Uterus (tissue), 2 donors: ENCODE data around the gene LRRC63.

Experiments used
- CTCF ChIP-seq, 4 experiments: fragments of 200-600 bp in 2 of 4; fragments of 450-650 bp in 2 of 4; sonication (generic) in 2 of 4; IDR thresholded peaks; one replicate each; pipeline ENCODE4 v1.5.1; 2016 to 2019; ENCODE audit warnings: antibody characterized with exemption in 4 of 4, mild to moderate bottlenecking in 2 of 4, moderate library complexity in 1 of 4
- POLR2A ChIP-seq, 2 donors: fragments of 450-650 bp; IDR thresholded peaks; one replicate each; pipeline ENCODE4 v1.6.1; 2016; ENCODE audit warnings: antibody characterized with exemption in 2 of 2, mild to moderate bottlenecking in 1 of 2, moderate library complexity in 1 of 2

GRCh38 chr13:46166224-46166584 is 45.5 kb upstream of the LRRC63 start:
- TF ChIP-seq CTCF (IDR thresholded peaks at IDR 0.05) (no peak), POLR2A (IDR thresholded peaks at IDR 0.05) (no peak)
